PC-3 (cell line): Measurements from ENCODE around the gene CNTN6. TPM values are rescaled to one million over a fixed set of nuclear protein-coding genes. Genes with fewer than 3 reads are reported as not detected.

Experiments
- ATAC-seq: fragments of 200-7000 bp; cut with Tn5 transposase; 2 replicates; pipeline ENCODE4 v1.9.1; 2020; ENCODE audit warnings: mild to moderate bottlenecking, moderate library complexity
- Bru-seq: library from RNA; stranded (reverse); fragments of 400-500 nt; gene quantifications from one replicate; lab custom pipeline; 2021; lab: Mats Ljungman, UMichigan
- BruChase-seq, 2 experiments: library from RNA; stranded (reverse); fragments of 400-500 nt; gene quantifications; one replicate each; lab custom pipeline; 2021; lab: Mats Ljungman, UMichigan
- BruUV-seq: library from RNA; stranded (reverse); fragments of 400-500 nt; replicated peaks from 2 replicates; lab custom pipeline; 2021; lab: Mats Ljungman, UMichigan
- CTCF ChIA-PET: fragments of 300-600 bp; sonication (Branson Sonifier 250); formaldehyde crosslinking; loops from one replicate; lab custom pipeline; 2022; ENCODE audit warnings: antibody characterized with exemption; lab: Charles Lee
- POLR2A ChIA-PET: fragments of 300-600 bp; sonication (Branson Sonifier 250); formaldehyde crosslinking; loops from one replicate; lab custom pipeline; 2022; ENCODE audit warnings: antibody characterized with exemption; ENCODE audit not compliant: unreplicated experiment; lab: Charles Lee
- DNase-seq: peaks from one replicate; pipeline ENCODE4 v3.0.0-alpha.2; 2015
- H2AFZ ChIP-seq: fragments of 300-600 bp; sonication (generic); 2 replicates; pipeline ENCODE4 v1.6.0; 2016; ENCODE audit warnings: antibody characterized with exemption, low read length
- H3F3A ChIP-seq: fragments of 300-600 bp; sonication (generic); one replicate; pipeline ENCODE4 v1.6.0; 2017; ENCODE audit warnings: antibody characterized with exemption, low read length, control low read depth, mild to moderate bottlenecking; ENCODE audit not compliant: unreplicated experiment
- H3K27ac ChIP-seq: fragments of 300-600 bp; sonication (generic); 2 replicates; pipeline ENCODE4 v1.5.1; 2016; ENCODE audit warnings: mild to moderate bottlenecking, low read length
- H3K27me3 ChIP-seq: fragments of 300-600 bp; sonication (generic); 2 replicates; pipeline ENCODE4 v1.6.1; 2016; ENCODE audit warnings: low read length, mixed read lengths
- H3K36me3 ChIP-seq: fragments of 300-600 bp; sonication (generic); 2 replicates; pipeline ENCODE4 v1.6.1; 2016; ENCODE audit warnings: low read depth, mixed run types, low read length, mixed read lengths
- H3K4me1 ChIP-seq: fragments of 300-600 bp; sonication (generic); 2 replicates; pipeline ENCODE4 v1.5.1; 2016; ENCODE audit warnings: low read length; ENCODE audit not compliant: insufficient read depth
- H3K4me2 ChIP-seq: fragments of 300-600 bp; sonication (generic); 2 replicates; pipeline ENCODE4 v1.6.0; 2016; ENCODE audit warnings: low read length
- H3K4me3 ChIP-seq: fragments of 300-600 bp; sonication (generic); 2 replicates; pipeline ENCODE4 v1.5.1; 2016; ENCODE audit warnings: mild to moderate bottlenecking, low read length, mixed read lengths
- H3K79me2 ChIP-seq: fragments of 300-600 bp; sonication (generic); 2 replicates; pipeline ENCODE4 v1.6.1; 2017; ENCODE audit warnings: low read length, mixed read lengths
- H3K9ac ChIP-seq: fragments of 300-600 bp; sonication (generic); 2 replicates; pipeline ENCODE4 v1.6.0; 2016; ENCODE audit warnings: mild to moderate bottlenecking, low read length
- H3K9me2 ChIP-seq: fragments of 300-600 bp; sonication (generic); replicated peaks from 2 replicates; pipeline ENCODE4 v1.6.1; 2016; ENCODE audit warnings: mixed run types, low read length, mixed read lengths
- H3K9me3 ChIP-seq: fragments of 300-600 bp; sonication (generic); 2 replicates; pipeline ENCODE4 v1.6.1; 2016; ENCODE audit warnings: low read length, mixed read lengths
- H4K20me1 ChIP-seq: fragments of 300-600 bp; sonication (generic); 2 replicates; pipeline ENCODE4 v1.6.1; 2016; ENCODE audit warnings: low read length, mixed read lengths
- CTCF ChIP-seq: fragments of 300-600 bp; sonication (generic); conservative IDR thresholded peaks from 2 replicates; pipeline ENCODE4 v1.5.1; 2017; ENCODE audit warnings: antibody characterized with exemption, low read depth, mild to moderate bottlenecking, low read length
- EZH2 ChIP-seq: fragments of 300-600 bp; sonication (generic); IDR thresholded peaks from one replicate; pipeline ENCODE4 v1.6.1; 2017; ENCODE audit warnings: antibody characterized with exemption, mild to moderate bottlenecking, low read length; ENCODE audit not compliant: unreplicated experiment
- EZH2phosphoT487 ChIP-seq: fragments of 300-600 bp; sonication (generic); IDR thresholded peaks from 2 replicates; pipeline ENCODE4 v1.6.1; 2018; ENCODE audit warnings: mild to moderate bottlenecking, antibody characterized with exemption, low read length, borderline replicate concordance
- intact Hi-C: fragments of 100-400 bp; cut with micrococcal nuclease; formaldehyde crosslinking; loops from 2 replicates; pipeline ENCODE4 v1.9.0; 2023
- long read RNA-seq: library from polyadenylated mRNA; unstranded; transcript quantifications from one replicate; pipeline ENCODE4 v2.0.0, GENCODE V29; 2021; ENCODE audit not compliant: unreplicated experiment
- total RNA-seq: library from RNA; depleted of rRNA; stranded (reverse); fragments of >200 nt; gene quantifications from 2 replicates; pipeline ENCODE4 v1.2.3, GENCODE V29; 2014; rRNA removed

The CNTN6 gene
- total RNA-seq (not detected in 2 replicates), Bru-seq, nascent RNA (not detected), BruChase-seq, experiment 1, labeled RNA remaining after a 6-hour chase (not detected), BruChase-seq, experiment 2, labeled RNA remaining after a 2-hour chase (percentile 2 among the genes with signal in this experiment)
- long read RNA-seq = 0 reads

- no peaks in the 10 kb centered on the region for H3K79me2 ChIP-seq
- H3K27ac ChIP-seq = no peak within 1 kb of the TSS
- peaks cover 37% of the 10 kb centered on the region for H3K9me3 ChIP-seq
- H3K4me2 ChIP-seq = no peak within 1 kb of the TSS
- no peak within 1 kb of the TSS for H3K4me3 ChIP-seq
- ChIA-PET CTCF (no interaction called here), POLR2A (no interaction called here)
- BruUV-seq = no TSS peak
- TF ChIP-seq EZH2phosphoT487 = no peak
- no peak for TF ChIP-seq CTCF
- TF ChIP-seq EZH2 = no peak
- H2AFZ ChIP-seq = no peak within 1 kb of the TSS
- H3K27me3 ChIP-seq = no peaks in the 10 kb centered on the region
- no peak within 1 kb of the TSS for H3K9ac ChIP-seq
- no peaks in the 10 kb centered on the region for H3F3A ChIP-seq
- H4K20me1 ChIP-seq = no peaks in the 10 kb centered on the region
- ATAC-seq (no peak), DNase-seq (no peak)
- H3K9me2 ChIP-seq = no peaks in the 10 kb centered on the region
- intact Hi-C loops = no loop called here
- H3K4me1 ChIP-seq = no peaks in the 10 kb centered on the region
- no peaks in the 10 kb centered on the region for H3K36me3 ChIP-seq
Measured at GRCh38 chr3:1092771-1093170, at the start of gene CNTN6. Gene CNTN6, plus strand, starts transcription at chr3:1093024. Its CDS starts 54,985 bp downstream, at chr3:1148009.

GRCh38 chr3:1048558-1048957 lies 44.3 kb upstream of the CNTN6 start:
- Histone ChIP-seq H3K4me3 (no peak overlapping the region), H3K9me2 (no peaks in the 10 kb centered on the region), H3K36me3 (no peaks in the 10 kb centered on the region), H3K27me3 (no peaks in the 10 kb centered on the region), H3K27ac (no peak overlapping the region), H4K20me1 (no peaks in the 10 kb centered on the region), H3K9ac (no peak overlapping the region), H3K9me3 (peaks cover 60% of the 10 kb centered on the region), H3F3A (no peaks in the 10 kb centered on the region), H3K4me1 (no peaks in the 10 kb centered on the region), H3K4me2 (no peak overlapping the region), H2AFZ (no peak overlapping the region), H3K79me2 (no peaks in the 10 kb centered on the region)
- DNase-seq (no peak), ATAC-seq (no peak)
- intact Hi-C loops = no loop called here
- no TSS peak for BruUV-seq
- ChIA-PET CTCF (no interaction called here), POLR2A (no interaction called here)
- TF ChIP-seq EZH2 = no peak
- TF ChIP-seq CTCF = no peak
- no peak for TF ChIP-seq EZH2phosphoT487

GRCh38 chr3:1055870-1056269 lies 37.0 kb upstream of the CNTN6 start:
- ChIA-PET POLR2A (interaction anchor here (0.6 kb wide), 1 partner anchor 65 kb away, joined by 3 read pairs; no protein-coding TSS in a partner anchor), CTCF (no interaction called here)
- H3K4me3 ChIP-seq = no peak overlapping the region
- no peaks in the 10 kb centered on the region for H3K4me1 ChIP-seq
- intact Hi-C loops = no loop called here
- H3K79me2 ChIP-seq = no peaks in the 10 kb centered on the region
- no peak overlapping the region for H3K27ac ChIP-seq
- no peak overlapping the region for H2AFZ ChIP-seq
- ATAC-seq (no peak), DNase-seq (no peak)
- H3K9me2 ChIP-seq = no peaks in the 10 kb centered on the region
- no peaks in the 10 kb centered on the region for H3F3A ChIP-seq
- no peaks in the 10 kb centered on the region for H3K27me3 ChIP-seq
- peaks cover 27% of the 10 kb centered on the region; the same call in 1 of the 2 replicates for H3K9me3 ChIP-seq
- H4K20me1 ChIP-seq = no peaks in the 10 kb centered on the region
- TF ChIP-seq EZH2phosphoT487 (no peak), EZH2 (no peak), CTCF (no peak)
- no TSS peak for BruUV-seq
- H3K9ac ChIP-seq = no peak overlapping the region
- no peaks in the 10 kb centered on the region for H3K36me3 ChIP-seq
- H3K4me2 ChIP-seq = no peak overlapping the region
